Measurements from ENCODE around the gene MGAT5B. TPM values are rescaled to one million over a fixed set of nuclear protein-coding genes. Genes with fewer than 3 reads are reported as not detected.

Gene MGAT5B
- total RNA-seq (under 1 TPM; 0.40 to 0.46 TPM), polyA plus RNA-seq (0.17 TPM)

- H3K27ac ChIP-seq (ENCODE audit: low read depth, low read length) = no peak within 1 kb of the TSS
- Mint-ChIP-seq H3K9me3 (peaks cover 0 to 2% (median 0%) of the 10 kb centered on the region in 5 donors), H3K4me3 (peak within 1 kb of the TSS; percentile 48 to 89 (median 73)), H3K27ac (peak within 1 kb of the TSS in 1 of 8 donors; percentile 28), H3K27me3 (peaks cover 24 to 45% of the 10 kb centered on the region in 2 donors), H3K4me1 (peaks cover 2 to 18% (median 5%) of the 10 kb centered on the region in 3 donors), H3K36me3 (no peaks in the 10 kb centered on the region)
- peak; percentile 63 to 78 (median 65) for DNase-seq
- H3K9me3 ChIP-seq (ENCODE audit: low read length) = no peaks in the 10 kb centered on the region
- no peak within 1 kb of the TSS for H3K4me3 ChIP-seq (ENCODE audit: low read length)
- no peaks in the 10 kb centered on the region for H3K36me3 ChIP-seq (ENCODE audit: insufficient read depth, low read length)
- H3K27me3 ChIP-seq (ENCODE audit: insufficient read depth, low read length, poor library complexity, severe bottlenecking) = peaks cover 11% of the 10 kb centered on the region
- H3K4me1 ChIP-seq (ENCODE audit: insufficient read depth, low read length) = peaks cover 4% of the 10 kb centered on the region
- CTCF ChIA-PET = interaction anchor here (0.6 to 9.8 kb wide), 31 partner anchors 9 to 376 kb away, joined by 3 to 125 read pairs (median 4); no protein-coding TSS in a partner anchor
- POLR2A ChIA-PET = interaction anchor here (1.5 kb wide), 1 partner anchor 188 kb away, joined by 6 read pairs; no protein-coding TSS in a partner anchor
Measured at GRCh38 chr17:76868176-76868668, at the start of gene MGAT5B. MGAT5B (plus strand) TSS chr17:76868404; CDS start chr17:76869030, 626 bp downstream.

GRCh38 chr17:76820039-76820438, 48.2 kb upstream of the MGAT5B start:
- POLR2A ChIA-PET = no interaction called here

GRCh38 chr17:76820561-76820960, 47.6 kb upstream of the MGAT5B start:
- Histone ChIP-seq H3K27ac (ENCODE audit: low read depth, low read length) (no peak overlapping the region), H3K4me3 (ENCODE audit: low read length) (no peak overlapping the region), H3K4me1 (ENCODE audit: insufficient read depth, low read length) (peaks cover 9% of the 10 kb centered on the region), H3K9me3 (ENCODE audit: low read length) (no peaks in the 10 kb centered on the region), H3K36me3 (ENCODE audit: insufficient read depth, low read length) (no peaks in the 10 kb centered on the region), H3K27me3 (ENCODE audit: insufficient read depth, low read length, poor library complexity, severe bottlenecking) (no peaks in the 10 kb centered on the region)
- H3K4me1 Mint-ChIP-seq = peaks cover 5 to 8% (median 8%) of the 10 kb centered on the region in 3 donors
- H3K4me3 Mint-ChIP-seq = no peak overlapping the region
- POLR2A ChIA-PET = no interaction called here
- CTCF ChIA-PET = no interaction called here
- H3K27ac Mint-ChIP-seq = no peak overlapping the region
- H3K36me3 Mint-ChIP-seq = no peaks in the 10 kb centered on the region
- peaks cover 0 to 8% of the 10 kb centered on the region in 2 donors for H3K27me3 Mint-ChIP-seq
- DNase-seq = no peak
- H3K9me3 Mint-ChIP-seq = no peaks in the 10 kb centered on the region

More at GRCh38 chr17:76820039-76820438, 48.2 kb upstream of the MGAT5B start:
- no peaks in the 10 kb centered on the region for H3K36me3 Mint-ChIP-seq
- H3K27ac ChIP-seq (ENCODE audit: low read depth, low read length) = no peak overlapping the region
- H3K9me3 ChIP-seq (ENCODE audit: low read length) = no peaks in the 10 kb centered on the region
- no peak overlapping the region for H3K27ac Mint-ChIP-seq
- DNase-seq = no peak
- H3K36me3 ChIP-seq (ENCODE audit: insufficient read depth, low read length) = no peaks in the 10 kb centered on the region
- H3K4me1 Mint-ChIP-seq = peaks cover 5 to 8% (median 8%) of the 10 kb centered on the region in 3 donors
- H3K27me3 Mint-ChIP-seq = peaks cover under 1 to 8% of the 10 kb centered on the region in 2 donors
- no peaks in the 10 kb centered on the region for H3K9me3 Mint-ChIP-seq
- no peaks in the 10 kb centered on the region for H3K27me3 ChIP-seq (ENCODE audit: insufficient read depth, low read length, poor library complexity, severe bottlenecking)
- H3K4me1 ChIP-seq (ENCODE audit: insufficient read depth, low read length) = peaks cover 9% of the 10 kb centered on the region
- H3K4me3 Mint-ChIP-seq = no peak overlapping the region
- CTCF ChIA-PET = no interaction called here
- no peak overlapping the region for H3K4me3 ChIP-seq (ENCODE audit: low read length)

- H3K27ac ChIP-seq (ENCODE audit: low read depth, low read length) = no peak overlapping the region
- H3K4me1 Mint-ChIP-seq = no peaks in the 10 kb centered on the region
- no peak overlapping the region for H3K27ac Mint-ChIP-seq
- POLR2A ChIA-PET = interaction anchor here (0.5 kb wide), 1 partner anchor 94 kb away, joined by 4 read pairs; no protein-coding TSS in a partner anchor
- no peak overlapping the region for H3K4me3 Mint-ChIP-seq
- no peak for DNase-seq
- no peaks in the 10 kb centered on the region for H3K4me1 ChIP-seq (ENCODE audit: insufficient read depth, low read length)
- no peaks in the 10 kb centered on the region for H3K36me3 ChIP-seq (ENCODE audit: insufficient read depth, low read length)
- H3K36me3 Mint-ChIP-seq = no peaks in the 10 kb centered on the region
- no peaks in the 10 kb centered on the region for H3K9me3 ChIP-seq (ENCODE audit: low read length)
- no peak overlapping the region for H3K4me3 ChIP-seq (ENCODE audit: low read length)
- CTCF ChIA-PET = interaction anchor here (1.0 kb wide), 1 partner anchor 13 kb away, joined by 3 read pairs; no protein-coding TSS in a partner anchor
- H3K27me3 Mint-ChIP-seq = peaks cover 4% of the 10 kb centered on the region in 2 donors
- H3K27me3 ChIP-seq (ENCODE audit: insufficient read depth, low read length, poor library complexity, severe bottlenecking) = no peaks in the 10 kb centered on the region
- no peaks in the 10 kb centered on the region for H3K9me3 Mint-ChIP-seq
Measured at GRCh38 chr17:76822184-76822778, 45.9 kb upstream of the MGAT5B start.

- DNase-seq = no peak
Measured at GRCh38 chr17:76824093-76824492, 44.1 kb upstream of the MGAT5B start.

GRCh38 chr17:76826330-76827068, 41.7 kb upstream of the MGAT5B start:
- no peaks in the 10 kb centered on the region for H3K4me1 ChIP-seq (ENCODE audit: insufficient read depth, low read length)
- Mint-ChIP-seq H3K27me3 (peaks cover 4 to 7% of the 10 kb centered on the region in 2 donors), H3K27ac (peak overlapping the region in 1 of 8 donors; percentile 79), H3K9me3 (no peaks in the 10 kb centered on the region), H3K4me1 (no peaks in the 10 kb centered on the region), H3K36me3 (no peaks in the 10 kb centered on the region), H3K4me3 (no peak overlapping the region)
- no peak overlapping the region for H3K27ac ChIP-seq (ENCODE audit: low read depth, low read length)
- DNase-seq = no peak
- H3K36me3 ChIP-seq (ENCODE audit: insufficient read depth, low read length) = no peaks in the 10 kb centered on the region
- ChIA-PET CTCF (no interaction called here), POLR2A (no interaction called here)
- H3K27me3 ChIP-seq (ENCODE audit: insufficient read depth, low read length, poor library complexity, severe bottlenecking) = no peaks in the 10 kb centered on the region
- no peaks in the 10 kb centered on the region for H3K9me3 ChIP-seq (ENCODE audit: low read length)
- H3K4me3 ChIP-seq (ENCODE audit: low read length) = no peak overlapping the region

More at GRCh38 chr17:76824093-76824492, 44.1 kb upstream of the MGAT5B start:
- Mint-ChIP-seq H3K27ac (peak overlapping the region in 1 of 8 donors; percentile 83), H3K36me3 (no peaks in the 10 kb centered on the region), H3K4me3 (no peak overlapping the region), H3K4me1 (no peaks in the 10 kb centered on the region), H3K9me3 (no peaks in the 10 kb centered on the region), H3K27me3 (peaks cover 6 to 8% of the 10 kb centered on the region in 2 donors)
- H3K36me3 ChIP-seq (ENCODE audit: insufficient read depth, low read length) = no peaks in the 10 kb centered on the region
- POLR2A ChIA-PET = no interaction called here
- H3K27ac ChIP-seq (ENCODE audit: low read depth, low read length) = no peak overlapping the region
- H3K4me1 ChIP-seq (ENCODE audit: insufficient read depth, low read length) = no peaks in the 10 kb centered on the region
- no peaks in the 10 kb centered on the region for H3K27me3 ChIP-seq (ENCODE audit: insufficient read depth, low read length, poor library complexity, severe bottlenecking)
- no peak overlapping the region for H3K4me3 ChIP-seq (ENCODE audit: low read length)
- CTCF ChIA-PET = no interaction called here
- no peaks in the 10 kb centered on the region for H3K9me3 ChIP-seq (ENCODE audit: low read length)

- no peak for DNase-seq
- H3K9me3 Mint-ChIP-seq = no peaks in the 10 kb centered on the region
- no peak overlapping the region for H3K27ac Mint-ChIP-seq
- ChIA-PET POLR2A (no interaction called here), CTCF (no interaction called here)
- no peaks in the 10 kb centered on the region for H3K4me1 Mint-ChIP-seq
- Histone ChIP-seq H3K4me1 (ENCODE audit: insufficient read depth, low read length) (no peaks in the 10 kb centered on the region), H3K27ac (ENCODE audit: low read depth, low read length) (no peak overlapping the region), H3K4me3 (ENCODE audit: low read length) (no peak overlapping the region), H3K27me3 (ENCODE audit: insufficient read depth, low read length, poor library complexity, severe bottlenecking) (no peaks in the 10 kb centered on the region), H3K9me3 (ENCODE audit: low read length) (no peaks in the 10 kb centered on the region), H3K36me3 (ENCODE audit: insufficient read depth, low read length) (no peaks in the 10 kb centered on the region)
- H3K27me3 Mint-ChIP-seq = peaks cover 4 to 7% of the 10 kb centered on the region in 2 donors
- H3K36me3 Mint-ChIP-seq = no peaks in the 10 kb centered on the region
- H3K4me3 Mint-ChIP-seq = no peak overlapping the region
Measured at GRCh38 chr17:76827736-76828135, 40.5 kb upstream of the MGAT5B start.
